Mesothelial cell of epicardium (in vitro differentiated cells): ENCODE results near the gene JPT2. TPM values are rescaled to one million over a fixed set of nuclear protein-coding genes. Genes with fewer than 3 reads are reported as not detected.
A peak's percentile ranks its signal among the peaks of the same experiment; 100 is the strongest.

Experiments
- DNase-seq, 2 experiments: peaks; one replicate each; pipeline ENCODE4 v3.0.0; 2021; ENCODE audit warnings: low spot score in 2 of 2; ENCODE audit not compliant: unreplicated experiment in 2 of 2
- H3K27ac Mint-ChIP-seq: 2 replicates; pipeline ENCODE4 v1.8.0; 2021; ENCODE audit warnings: mixed read lengths
- H3K27me3 Mint-ChIP-seq: 2 replicates; pipeline ENCODE4 v1.8.0; 2021; ENCODE audit warnings: low read depth, mixed read lengths
- H3K36me3 Mint-ChIP-seq: 2 replicates; pipeline ENCODE4 v1.8.0; 2021; ENCODE audit warnings: mixed read lengths
- H3K4me1 Mint-ChIP-seq: 2 replicates; pipeline ENCODE4 v1.8.0; 2021; ENCODE audit warnings: mixed read lengths
- H3K4me3 Mint-ChIP-seq: 2 replicates; pipeline ENCODE4 v1.8.0; 2021; ENCODE audit warnings: mild to moderate bottlenecking, moderate library complexity, mixed read lengths
- H3K9me3 Mint-ChIP-seq: 2 replicates; pipeline ENCODE4 v1.8.0; 2021; ENCODE audit warnings: mixed read lengths
- CTCF ChIP-seq: fragments of 200-600 bp; sonication (generic); IDR thresholded peaks from one replicate; pipeline ENCODE4 v1.5.0; 2021; ENCODE audit warnings: antibody characterized with exemption; ENCODE audit not compliant: unreplicated experiment
- total RNA-seq: library from RNA; stranded (reverse); gene quantifications from 3 replicates; pipeline ENCODE4 v1.2.1, GENCODE V29; 2021

JPT2 gene, protein sequence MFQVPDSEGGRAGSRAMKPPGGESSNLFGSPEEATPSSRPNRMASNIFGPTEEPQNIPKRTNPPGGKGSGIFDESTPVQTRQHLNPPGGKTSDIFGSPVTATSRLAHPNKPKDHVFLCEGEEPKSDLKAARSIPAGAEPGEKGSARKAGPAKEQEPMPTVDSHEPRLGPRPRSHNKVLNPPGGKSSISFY
- total RNA-seq: 72.9 to 78.3 TPM (median 73.9 TPM) in 3 replicates

DNA sequence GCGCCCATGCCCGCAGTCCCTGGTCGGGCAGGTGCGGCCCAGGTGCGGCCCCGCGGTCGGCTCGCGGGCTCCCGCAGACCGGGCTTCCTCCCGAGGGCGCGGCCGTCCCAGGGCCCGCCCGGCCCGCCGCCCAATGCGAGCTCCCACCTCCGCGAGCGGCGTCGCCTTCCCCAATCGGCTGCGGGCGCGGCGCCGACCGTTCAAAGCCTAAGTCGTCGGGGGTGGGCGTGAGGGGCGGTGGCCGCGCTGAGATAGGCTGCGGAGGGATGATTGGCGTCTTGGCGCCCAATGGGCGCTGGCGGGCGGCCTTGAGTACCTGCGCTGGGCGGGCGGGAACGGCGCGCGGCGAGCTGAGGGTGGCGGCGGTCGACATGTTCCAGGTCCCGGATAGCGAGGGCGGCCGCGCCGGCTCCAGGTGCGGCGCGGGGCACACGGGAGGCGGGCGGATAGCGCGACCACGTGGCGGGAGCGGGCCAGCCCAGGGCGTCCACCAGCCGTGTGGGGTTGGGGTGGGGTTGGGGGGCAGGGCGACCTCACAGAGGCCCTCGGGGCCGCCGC lies at the start of gene JPT2:
Gene JPT2 (plus strand): TSS at position 338 of the 558 bp plus-strand sequence. CDS start 34 bp downstream, at position 372.
- H3K27me3 Mint-ChIP-seq: no peaks in the 10 kb centered on the region
- H3K4me1 Mint-ChIP-seq: peaks cover 19% of the 10 kb centered on the region
- peak within 1 kb of the TSS; percentile 86 for H3K27ac Mint-ChIP-seq
- H3K4me3 Mint-ChIP-seq: peak within 1 kb of the TSS; percentile 84
- DNase-seq: peak; percentile 96 to 98
- H3K9me3 Mint-ChIP-seq: no peaks in the 10 kb centered on the region
- no peak for TF ChIP-seq CTCF
- H3K36me3 Mint-ChIP-seq: peaks cover 13% of the 10 kb centered on the region

- no peak overlapping the region for H3K27ac Mint-ChIP-seq
- no peak for DNase-seq
- H3K27me3 Mint-ChIP-seq: no peaks in the 10 kb centered on the region
- no peak overlapping the region for H3K4me3 Mint-ChIP-seq
- TF ChIP-seq CTCF: no peak
- peaks cover 36% of the 10 kb centered on the region for H3K36me3 Mint-ChIP-seq
- H3K4me1 Mint-ChIP-seq: no peaks in the 10 kb centered on the region
- no peaks in the 10 kb centered on the region for H3K9me3 Mint-ChIP-seq
These were observed 47.4 kb upstream of the JPT2 start for GRCh38 chr16:1630450-1631213.

GRCh38 chr16:1631230-1631629 lies 46.8 kb upstream of the JPT2 start:
- no peak for DNase-seq
- Mint-ChIP-seq H3K27ac (no peak overlapping the region), H3K36me3 (peaks cover 39% of the 10 kb centered on the region), H3K9me3 (no peaks in the 10 kb centered on the region), H3K4me3 (no peak overlapping the region), H3K4me1 (no peaks in the 10 kb centered on the region), H3K27me3 (no peaks in the 10 kb centered on the region)
- no peak for TF ChIP-seq CTCF

GRCh38 chr16:1631931-1632637 lies 46.0 kb upstream of the JPT2 start:
- peaks cover 35% of the 10 kb centered on the region for H3K36me3 Mint-ChIP-seq
- H3K9me3 Mint-ChIP-seq: no peaks in the 10 kb centered on the region
- TF ChIP-seq CTCF: no peak
- H3K27ac Mint-ChIP-seq: no peak overlapping the region
- H3K4me1 Mint-ChIP-seq: no peaks in the 10 kb centered on the region
- H3K27me3 Mint-ChIP-seq: no peaks in the 10 kb centered on the region
- no peak overlapping the region for H3K4me3 Mint-ChIP-seq
- DNase-seq: no peak

GRCh38 chr16:1632638-1632970 lies 45.5 kb upstream of the JPT2 start:
- H3K27me3 Mint-ChIP-seq: no peaks in the 10 kb centered on the region
- no peak for TF ChIP-seq CTCF
- H3K9me3 Mint-ChIP-seq: no peaks in the 10 kb centered on the region
- no peak overlapping the region for H3K27ac Mint-ChIP-seq
- H3K4me1 Mint-ChIP-seq: no peaks in the 10 kb centered on the region
- no peak overlapping the region for H3K4me3 Mint-ChIP-seq
- DNase-seq: no peak
- H3K36me3 Mint-ChIP-seq: peaks cover 32% of the 10 kb centered on the region
